ENCODE results near the gene DNMT3A.

- no peak for TF ChIP-seq BHLHE40 (IDR thresholded peaks at IDR 0.05; ENCODE audit: borderline replicate concordance)
- TF ChIP-seq FOXA1 (IDR thresholded peaks at IDR 0.05), result no peak
- no peak for TF ChIP-seq ELF4 (IDR thresholded peaks at IDR 0.05)
- no peak for TF ChIP-seq FOXM1 (IDR thresholded peaks at IDR 0.05; ENCODE audit: borderline replicate concordance)
- TF ChIP-seq PKNOX1 (IDR thresholded peaks at IDR 0.05), result no peak
- no peak for TF ChIP-seq TARDBP (IDR thresholded peaks at IDR 0.05)
- no peak for TF ChIP-seq HDGF (IDR thresholded peaks at IDR 0.05; ENCODE audit: borderline replicate concordance)
- no peak for TF ChIP-seq CTBP1 (IDR thresholded peaks at IDR 0.05; ENCODE audit: borderline replicate concordance)
- TF ChIP-seq SUZ12 (IDR thresholded peaks at IDR 0.05), result no peak
These were observed 34.3 kb upstream of the DNMT3A start for GRCh38 chr2:25375989-25376545.

Data from HEK293T (cell line).